ENCODE measurements around the gene CHRNB2. TPM values are rescaled to one million over a fixed set of nuclear protein-coding genes. Genes with fewer than 3 reads are reported as not detected.

Gene CHRNB2
- total and polyA plus RNA-seq, 2 of the 8 experiments (the other 6 are each of a cell fraction or from before 2014, with no cell fraction given): 3.1 to 4.1 TPM

DNA sequence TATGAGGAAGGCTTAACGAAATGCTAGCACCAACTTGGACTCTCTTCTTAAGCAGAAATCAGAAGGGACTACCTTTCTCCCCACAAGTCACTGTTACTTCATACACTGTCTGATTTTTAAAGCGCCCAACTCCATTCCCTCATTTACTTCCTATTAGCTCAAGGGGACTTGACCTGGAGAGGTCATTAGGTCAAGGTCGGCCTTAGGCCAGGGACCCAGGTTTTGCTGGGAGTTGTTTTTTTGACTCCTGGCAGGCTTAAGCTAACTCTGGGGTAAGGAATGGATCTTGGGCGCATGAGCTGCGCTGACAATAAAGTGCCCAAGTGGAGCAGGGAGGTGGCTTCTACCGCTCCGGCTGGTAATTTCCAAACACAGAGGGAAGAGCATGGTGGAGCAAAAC lies 23.6 kb downstream of the CHRNB2 start (continued):
- TF ChIP-seq, protein P1, sequence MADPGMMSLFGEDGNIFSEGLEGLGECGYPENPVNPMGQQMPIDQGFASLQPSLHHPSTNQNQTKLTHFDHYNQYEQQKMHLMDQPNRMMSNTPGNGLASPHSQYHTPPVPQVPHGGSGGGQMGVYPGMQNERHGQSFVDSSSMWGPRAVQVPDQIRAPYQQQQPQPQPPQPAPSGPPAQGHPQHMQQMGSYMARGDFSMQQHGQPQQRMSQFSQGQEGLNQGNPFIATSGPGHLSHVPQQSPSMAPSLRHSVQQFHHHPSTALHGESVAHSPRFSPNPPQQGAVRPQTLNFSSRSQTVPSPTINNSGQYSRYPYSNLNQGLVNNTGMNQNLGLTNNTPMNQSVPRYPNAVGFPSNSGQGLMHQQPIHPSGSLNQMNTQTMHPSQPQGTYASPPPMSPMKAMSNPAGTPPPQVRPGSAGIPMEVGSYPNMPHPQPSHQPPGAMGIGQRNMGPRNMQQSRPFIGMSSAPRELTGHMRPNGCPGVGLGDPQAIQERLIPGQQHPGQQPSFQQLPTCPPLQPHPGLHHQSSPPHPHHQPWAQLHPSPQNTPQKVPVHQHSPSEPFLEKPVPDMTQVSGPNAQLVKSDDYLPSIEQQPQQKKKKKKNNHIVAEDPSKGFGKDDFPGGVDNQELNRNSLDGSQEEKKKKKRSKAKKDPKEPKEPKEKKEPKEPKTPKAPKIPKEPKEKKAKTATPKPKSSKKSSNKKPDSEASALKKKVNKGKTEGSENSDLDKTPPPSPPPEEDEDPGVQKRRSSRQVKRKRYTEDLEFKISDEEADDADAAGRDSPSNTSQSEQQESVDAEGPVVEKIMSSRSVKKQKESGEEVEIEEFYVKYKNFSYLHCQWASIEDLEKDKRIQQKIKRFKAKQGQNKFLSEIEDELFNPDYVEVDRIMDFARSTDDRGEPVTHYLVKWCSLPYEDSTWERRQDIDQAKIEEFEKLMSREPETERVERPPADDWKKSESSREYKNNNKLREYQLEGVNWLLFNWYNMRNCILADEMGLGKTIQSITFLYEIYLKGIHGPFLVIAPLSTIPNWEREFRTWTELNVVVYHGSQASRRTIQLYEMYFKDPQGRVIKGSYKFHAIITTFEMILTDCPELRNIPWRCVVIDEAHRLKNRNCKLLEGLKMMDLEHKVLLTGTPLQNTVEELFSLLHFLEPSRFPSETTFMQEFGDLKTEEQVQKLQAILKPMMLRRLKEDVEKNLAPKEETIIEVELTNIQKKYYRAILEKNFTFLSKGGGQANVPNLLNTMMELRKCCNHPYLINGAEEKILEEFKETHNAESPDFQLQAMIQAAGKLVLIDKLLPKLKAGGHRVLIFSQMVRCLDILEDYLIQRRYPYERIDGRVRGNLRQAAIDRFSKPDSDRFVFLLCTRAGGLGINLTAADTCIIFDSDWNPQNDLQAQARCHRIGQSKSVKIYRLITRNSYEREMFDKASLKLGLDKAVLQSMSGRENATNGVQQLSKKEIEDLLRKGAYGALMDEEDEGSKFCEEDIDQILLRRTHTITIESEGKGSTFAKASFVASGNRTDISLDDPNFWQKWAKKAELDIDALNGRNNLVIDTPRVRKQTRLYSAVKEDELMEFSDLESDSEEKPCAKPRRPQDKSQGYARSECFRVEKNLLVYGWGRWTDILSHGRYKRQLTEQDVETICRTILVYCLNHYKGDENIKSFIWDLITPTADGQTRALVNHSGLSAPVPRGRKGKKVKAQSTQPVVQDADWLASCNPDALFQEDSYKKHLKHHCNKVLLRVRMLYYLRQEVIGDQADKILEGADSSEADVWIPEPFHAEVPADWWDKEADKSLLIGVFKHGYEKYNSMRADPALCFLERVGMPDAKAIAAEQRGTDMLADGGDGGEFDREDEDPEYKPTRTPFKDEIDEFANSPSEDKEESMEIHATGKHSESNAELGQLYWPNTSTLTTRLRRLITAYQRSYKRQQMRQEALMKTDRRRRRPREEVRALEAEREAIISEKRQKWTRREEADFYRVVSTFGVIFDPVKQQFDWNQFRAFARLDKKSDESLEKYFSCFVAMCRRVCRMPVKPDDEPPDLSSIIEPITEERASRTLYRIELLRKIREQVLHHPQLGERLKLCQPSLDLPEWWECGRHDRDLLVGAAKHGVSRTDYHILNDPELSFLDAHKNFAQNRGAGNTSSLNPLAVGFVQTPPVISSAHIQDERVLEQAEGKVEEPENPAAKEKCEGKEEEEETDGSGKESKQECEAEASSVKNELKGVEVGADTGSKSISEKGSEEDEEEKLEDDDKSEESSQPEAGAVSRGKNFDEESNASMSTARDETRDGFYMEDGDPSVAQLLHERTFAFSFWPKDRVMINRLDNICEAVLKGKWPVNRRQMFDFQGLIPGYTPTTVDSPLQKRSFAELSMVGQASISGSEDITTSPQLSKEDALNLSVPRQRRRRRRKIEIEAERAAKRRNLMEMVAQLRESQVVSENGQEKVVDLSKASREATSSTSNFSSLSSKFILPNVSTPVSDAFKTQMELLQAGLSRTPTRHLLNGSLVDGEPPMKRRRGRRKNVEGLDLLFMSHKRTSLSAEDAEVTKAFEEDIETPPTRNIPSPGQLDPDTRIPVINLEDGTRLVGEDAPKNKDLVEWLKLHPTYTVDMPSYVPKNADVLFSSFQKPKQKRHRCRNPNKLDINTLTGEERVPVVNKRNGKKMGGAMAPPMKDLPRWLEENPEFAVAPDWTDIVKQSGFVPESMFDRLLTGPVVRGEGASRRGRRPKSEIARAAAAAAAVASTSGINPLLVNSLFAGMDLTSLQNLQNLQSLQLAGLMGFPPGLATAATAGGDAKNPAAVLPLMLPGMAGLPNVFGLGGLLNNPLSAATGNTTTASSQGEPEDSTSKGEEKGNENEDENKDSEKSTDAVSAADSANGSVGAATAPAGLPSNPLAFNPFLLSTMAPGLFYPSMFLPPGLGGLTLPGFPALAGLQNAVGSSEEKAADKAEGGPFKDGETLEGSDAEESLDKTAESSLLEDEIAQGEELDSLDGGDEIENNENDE (IDR thresholded peaks at IDR 0.05; ENCODE audit: insufficient replicate concordance, low read length): no peak
- TF ChIP-seq NANOG (IDR thresholded peaks at IDR 0.05; ENCODE audit: insufficient read depth, low read depth, low read length, poor library complexity, severe bottlenecking): no peak
- no peak for TF ChIP-seq POU5F1 (IDR thresholded peaks at IDR 0.05; ENCODE audit: low read depth, low read length)
- no peak for TF ChIP-seq RFX5 (IDR thresholded peaks at IDR 0.05; ENCODE audit: borderline replicate concordance, low read depth, low read length)
- TF ChIP-seq BACH1 (IDR thresholded peaks at IDR 0.05; ENCODE audit: low read length): no peak
- TF ChIP-seq HDAC2 (IDR thresholded peaks at IDR 0.05; ENCODE audit: borderline replicate concordance in 1 of 2, low read depth in 2 of 2, low read length in 2 of 2): no peak
- TF ChIP-seq CBX8 (IDR thresholded peaks at IDR 0.05; ENCODE audit: borderline replicate concordance, low read depth, low read length): no peak

Data from H1 (cell line).